Mammary epithelial cell (primary cell): ENCODE results near the gene ANKRD10.

Source experiments
- EZH2 ChIP-seq: IDR thresholded peaks from 2 replicates; pipeline ENCODE4 v1.6.1; 2012; ENCODE audit warnings: low read length, inconsistent platforms, borderline replicate concordance
- TF ChIP-seq, protein P1 (sequence below), 2 donors: IDR thresholded peaks in 1 of 2; conservative IDR thresholded peaks in 1 of 2; 2 replicates each; pipeline ENCODE4 v1.5.1; 2011 to 2012; ENCODE audit warnings: inconsistent platforms in 2 of 2, low read length in 2 of 2, mild to moderate bottlenecking in 2 of 2, control low read depth in 1 of 2, low read depth in 1 of 2; ENCODE audit not compliant: insufficient read depth in 1 of 2; ENCODE audit errors: extremely low read depth in 1 of 2

GRCh38 chr13:110832205-110832479, 82.7 kb downstream of the ANKRD10 start:
- TF ChIP-seq, protein P1, sequence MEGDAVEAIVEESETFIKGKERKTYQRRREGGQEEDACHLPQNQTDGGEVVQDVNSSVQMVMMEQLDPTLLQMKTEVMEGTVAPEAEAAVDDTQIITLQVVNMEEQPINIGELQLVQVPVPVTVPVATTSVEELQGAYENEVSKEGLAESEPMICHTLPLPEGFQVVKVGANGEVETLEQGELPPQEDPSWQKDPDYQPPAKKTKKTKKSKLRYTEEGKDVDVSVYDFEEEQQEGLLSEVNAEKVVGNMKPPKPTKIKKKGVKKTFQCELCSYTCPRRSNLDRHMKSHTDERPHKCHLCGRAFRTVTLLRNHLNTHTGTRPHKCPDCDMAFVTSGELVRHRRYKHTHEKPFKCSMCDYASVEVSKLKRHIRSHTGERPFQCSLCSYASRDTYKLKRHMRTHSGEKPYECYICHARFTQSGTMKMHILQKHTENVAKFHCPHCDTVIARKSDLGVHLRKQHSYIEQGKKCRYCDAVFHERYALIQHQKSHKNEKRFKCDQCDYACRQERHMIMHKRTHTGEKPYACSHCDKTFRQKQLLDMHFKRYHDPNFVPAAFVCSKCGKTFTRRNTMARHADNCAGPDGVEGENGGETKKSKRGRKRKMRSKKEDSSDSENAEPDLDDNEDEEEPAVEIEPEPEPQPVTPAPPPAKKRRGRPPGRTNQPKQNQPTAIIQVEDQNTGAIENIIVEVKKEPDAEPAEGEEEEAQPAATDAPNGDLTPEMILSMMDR (conservative IDR thresholded peaks at IDR 0.05 in 1 of 2, IDR thresholded peaks at IDR 0.05 in 1 of 2; ENCODE audit: extremely low read depth in 1 of 2, insufficient read depth in 1 of 2, low read depth in 1 of 2, low read length in 2 of 2) = no peak
- no peak for TF ChIP-seq EZH2
